K562 (cell line): ENCODE measurements around the gene EGLN3. TPM values are rescaled to one million over a fixed set of nuclear protein-coding genes. Genes with fewer than 3 reads are reported as not detected.

Experiments used
- ATF7 ChIP-seq: fragments of 450-650 bp; IDR thresholded peaks from 2 replicates; pipeline ENCODE4 v1.7.1; 2014; ENCODE audit warnings: mild to moderate bottlenecking, moderate library complexity
- BCOR ChIP-seq: fragments of 450-650 bp; IDR thresholded peaks from 2 replicates; pipeline ENCODE4 v1.6.1; 2016
- C11orf30 ChIP-seq: fragments of 450-650 bp; IDR thresholded peaks from 2 replicates; pipeline ENCODE4 v1.6.1; 2016; ENCODE audit warnings: low read depth, mild to moderate bottlenecking
- CHCHD3 ChIP-seq: fragments of 250-450 bp; sonication (Bioruptor Pico); IDR thresholded peaks from 2 replicates; pipeline ENCODE4 v2.1.2; 2022; ENCODE audit warnings: mild to moderate bottlenecking
- COPS2 ChIP-seq: fragments of 450-650 bp; conservative IDR thresholded peaks from 2 replicates; pipeline ENCODE4 v1.6.1; 2016; ENCODE audit warnings: mild to moderate bottlenecking, moderate library complexity
- DPF2 ChIP-seq: fragments of 450-650 bp; IDR thresholded peaks from 2 replicates; pipeline ENCODE4 v1.6.1; 2016
- GTF2A2 ChIP-seq: IDR thresholded peaks from 2 replicates; pipeline ENCODE4 v1.6.1; 2016; ENCODE audit warnings: mild to moderate bottlenecking, missing genetic modification characterization, missing compliant biosample characterization
- HMG20B ChIP-seq: fragments of 250-450 bp; sonication (Bioruptor Pico); IDR thresholded peaks from 2 replicates; pipeline ENCODE4 v1.5.0; 2021; ENCODE audit warnings: mild to moderate bottlenecking
- SAP30 ChIP-seq: fragments of 200-600 bp; sonication (generic); IDR thresholded peaks from 2 replicates; pipeline ENCODE4 v1.6.1; 2012; ENCODE audit warnings: borderline replicate concordance, low read depth, mild to moderate bottlenecking, moderate library complexity, low read length, control low read depth, inconsistent platforms; ENCODE audit not compliant: insufficient read depth, poor library complexity, severe bottlenecking
- TAL1 ChIP-seq: fragments of 450-650 bp; IDR thresholded peaks from 2 replicates; pipeline ENCODE4 v1.6.1; 2016; ENCODE audit warnings: mild to moderate bottlenecking
- TCF7 ChIP-seq: sonication (generic); IDR thresholded peaks from 2 replicates; pipeline ENCODE4 v1.6.1; 2016; ENCODE audit warnings: antibody characterized with exemption, borderline replicate concordance
- TOE1 ChIP-seq, 2 experiments: fragments of 450-650 bp in 1 of 2; sonication (generic) in 1 of 2; formaldehyde crosslinking in 1 of 2; IDR thresholded peaks; 2 replicates each; pipeline versions ENCODE4 v1.7.1 to v1.8.0; 2016 to 2022; ENCODE audit warnings: borderline replicate concordance in 2 of 2, mild to moderate bottlenecking in 2 of 2, antibody characterized with exemption in 1 of 2, inconsistent platforms in 1 of 2, low read depth in 1 of 2, missing genetic modification reagents in 1 of 2, moderate library complexity in 1 of 2
- polyA plus RNA-seq, 8 experiments: library from polyadenylated mRNA; depleted of rRNA in 4 of 8; stranded (reverse) in 5 of 8; unstranded in 3 of 8; fragments of >200 nt; fragmentation: Nextera tagmentation in 2 of 8; fragmentation: Illumina TruSeq in 1 of 8; extraction: Ambion mirVana in 2 of 8; extraction: Trizol in 1 of 8; gene quantifications; 2 replicates each; pipeline versions ENCODE4 v1.2.1 to v1.2.3, GENCODE V29; 2011 to 2014; ENCODE audit warnings: inconsistent platforms in 1 of 8, missing spikeins in 1 of 8
- total RNA-seq, 7 experiments: library from RNA; depleted of rRNA in 6 of 7; stranded (reverse); fragments of >200 nt in 6 of 7; fragmentation: Illumina TruSeq in 2 of 7; extraction: Trizol in 2 of 7; gene quantifications; 2 replicates each; pipeline versions ENCODE4 v1.2.1 to v1.2.3, GENCODE V29; 2011 to 2021; ENCODE audit warnings: low replicate concordance in 1 of 7
- TF ChIP-seq, protein P1 (sequence below): sonication (generic); formaldehyde crosslinking; IDR thresholded peaks from 2 replicates; pipeline ENCODE4 v1.8.1; 2023; ENCODE audit warnings: missing genetic modification reagents, mild to moderate bottlenecking, borderline replicate concordance

EGLN3 gene
- total and polyA plus RNA-seq, 9 of the 15 experiments (the other 6 are each of a cell fraction or from before 2014, with no cell fraction given) = 2.5 to 87.6 (median 5.8) TPM

- TF ChIP-seq, protein P1, sequence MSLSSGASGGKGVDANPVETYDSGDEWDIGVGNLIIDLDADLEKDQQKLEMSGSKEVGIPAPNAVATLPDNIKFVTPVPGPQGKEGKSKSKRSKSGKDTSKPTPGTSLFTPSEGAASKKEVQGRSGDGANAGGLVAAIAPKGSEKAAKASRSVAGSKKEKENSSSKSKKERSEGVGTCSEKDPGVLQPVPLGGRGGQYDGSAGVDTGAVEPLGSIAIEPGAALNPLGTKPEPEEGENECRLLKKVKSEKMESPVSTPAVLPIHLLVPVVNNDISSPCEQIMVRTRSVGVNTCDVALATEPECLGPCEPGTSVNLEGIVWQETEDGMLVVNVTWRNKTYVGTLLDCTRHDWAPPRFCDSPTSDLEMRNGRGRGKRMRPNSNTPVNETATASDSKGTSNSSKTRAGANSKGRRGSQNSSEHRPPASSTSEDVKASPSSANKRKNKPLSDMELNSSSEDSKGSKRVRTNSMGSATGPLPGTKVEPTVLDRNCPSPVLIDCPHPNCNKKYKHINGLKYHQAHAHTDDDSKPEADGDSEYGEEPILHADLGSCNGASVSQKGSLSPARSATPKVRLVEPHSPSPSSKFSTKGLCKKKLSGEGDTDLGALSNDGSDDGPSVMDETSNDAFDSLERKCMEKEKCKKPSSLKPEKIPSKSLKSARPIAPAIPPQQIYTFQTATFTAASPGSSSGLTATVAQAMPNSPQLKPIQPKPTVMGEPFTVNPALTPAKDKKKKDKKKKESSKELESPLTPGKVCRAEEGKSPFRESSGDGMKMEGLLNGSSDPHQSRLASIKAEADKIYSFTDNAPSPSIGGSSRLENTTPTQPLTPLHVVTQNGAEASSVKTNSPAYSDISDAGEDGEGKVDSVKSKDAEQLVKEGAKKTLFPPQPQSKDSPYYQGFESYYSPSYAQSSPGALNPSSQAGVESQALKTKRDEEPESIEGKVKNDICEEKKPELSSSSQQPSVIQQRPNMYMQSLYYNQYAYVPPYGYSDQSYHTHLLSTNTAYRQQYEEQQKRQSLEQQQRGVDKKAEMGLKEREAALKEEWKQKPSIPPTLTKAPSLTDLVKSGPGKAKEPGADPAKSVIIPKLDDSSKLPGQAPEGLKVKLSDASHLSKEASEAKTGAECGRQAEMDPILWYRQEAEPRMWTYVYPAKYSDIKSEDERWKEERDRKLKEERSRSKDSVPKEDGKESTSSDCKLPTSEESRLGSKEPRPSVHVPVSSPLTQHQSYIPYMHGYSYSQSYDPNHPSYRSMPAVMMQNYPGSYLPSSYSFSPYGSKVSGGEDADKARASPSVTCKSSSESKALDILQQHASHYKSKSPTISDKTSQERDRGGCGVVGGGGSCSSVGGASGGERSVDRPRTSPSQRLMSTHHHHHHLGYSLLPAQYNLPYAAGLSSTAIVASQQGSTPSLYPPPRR = no peak
- no peak for TF ChIP-seq HMG20B
- TF ChIP-seq TAL1 = no peak
- no peak for TF ChIP-seq CHCHD3
- TF ChIP-seq COPS2 = no peak
- no peak for TF ChIP-seq SAP30
- 0 out of 2 replicates have a peak, but pooled peaks have one; percentile 39 for TF ChIP-seq DPF2
- TF ChIP-seq BCOR = no peak
- TF ChIP-seq ATF7 = no peak
- TF ChIP-seq C11orf30 = peak; percentile 94
- TF ChIP-seq GTF2A2 (tag) = no peak
- TF ChIP-seq TCF7 = no peak
- no peak for TF ChIP-seq TOE1 (IDR thresholded peaks at IDR 0.05; ENCODE audit: borderline replicate concordance)
- no peak for TF ChIP-seq TOE1 (CRISPR knock-in tag; IDR thresholded peaks at IDR 0.05; ENCODE audit: borderline replicate concordance, low read depth)
Measured at GRCh38 chr14:33951183-33951840, 438 bp upstream of the EGLN3 start (continued).
